Transverse colon (tissue), 4 donors: ENCODE measurements around the gene HCST. TPM values are rescaled to one million over a fixed set of nuclear protein-coding genes. Genes with fewer than 3 reads are reported as not detected.
"Not testable (repeated sequence)": the region's sequence is repeated elsewhere in the genome, so short reads cannot be mapped to it uniquely, and the experiment has no call there.

Experiments
- DNase-seq: peaks from one replicate; pipeline ENCODE4 v3.0.0-alpha.2; 2019
- H3K27ac ChIP-seq, 4 donors: fragments of 200-600 bp; sonication (generic); 2 replicates each; pipeline ENCODE4 v1.5.1; 2016 to 2018; ENCODE audit warnings: inconsistent platforms in 4 of 4
- H3K27me3 ChIP-seq: fragments of 200-600 bp; sonication (generic); 2 replicates; pipeline ENCODE4 v1.5.1; 2017; ENCODE audit warnings: inconsistent platforms
- H3K36me3 ChIP-seq, 4 donors: fragments of 200-600 bp; sonication (generic); 2 replicates each; pipeline ENCODE4 v1.5.1; 2017 to 2019; ENCODE audit warnings: inconsistent platforms in 4 of 4
- H3K4me1 ChIP-seq, 4 donors: fragments of 200-600 bp; sonication (generic); 2 replicates each; pipeline ENCODE4 v1.5.1; 2017 to 2020; ENCODE audit warnings: inconsistent platforms in 4 of 4
- H3K4me3 ChIP-seq, 4 donors: fragments of 200-600 bp; sonication (generic); 1 replicate in 1 of 4; 2 replicates in 3 of 4; pipeline versions ENCODE4 v1.5.1 to v1.6.1; 2017 to 2019; ENCODE audit warnings: inconsistent platforms in 4 of 4
- H3K9me3 ChIP-seq, 2 donors: fragments of 200-600 bp; sonication (generic); 2 replicates each; pipeline ENCODE4 v1.5.1; 2017 to 2019; ENCODE audit warnings: inconsistent platforms in 2 of 2
- EP300 ChIP-seq: sonication (generic); formaldehyde crosslinking; IDR thresholded peaks from one replicate; pipeline ENCODE4 v1.6.1; 2017; ENCODE audit warnings: antibody characterized with exemption, low read depth
- POLR2A ChIP-seq: fragments of 450-650 bp; IDR thresholded peaks from one replicate; pipeline ENCODE4 v1.6.1; 2016; ENCODE audit warnings: antibody characterized with exemption, mild to moderate bottlenecking, moderate library complexity
- POLR2AphosphoS5 ChIP-seq, 3 donors: sonication (generic); formaldehyde crosslinking; IDR thresholded peaks; one replicate each; pipeline ENCODE4 v1.6.1; 2016; ENCODE audit warnings: antibody characterized with exemption in 3 of 3
- WGBS, 2 donors: methylation state at CpG; one replicate each; pipeline ENCODE4 v1.1.5; 2018; ENCODE audit warnings: low coverage in 1 of 2; 5-methylcytosine and 5-hydroxymethylcytosine counted together
- in situ Hi-C, 4 donors: fragments of 200-750 bp; cut with MboI; loops; one replicate each; pipeline versions ENCODE4 v1.15.0 to v1.15.1; 2017; ENCODE audit warnings: low sequenced_read_pairs in 3 of 4, low pct_ligation_motif_present in 1 of 4, low pct_unique_long_range_greater_than_20kb in 1 of 4
- intact Hi-C: fragments of 100-400 bp; cut with DNase I; formaldehyde crosslinking; loops from one replicate; pipeline ENCODE4 v1.15.1; 2023; ENCODE audit warnings: low total_unique reads
- total RNA-seq, 4 donors: library from RNA; depleted of rRNA; stranded (reverse); fragments of >200 nt; gene quantifications; one replicate each; pipeline ENCODE4 v1.1.0, GENCODE V29; 2016
- TF ChIP-seq, protein P1 (sequence below), 5 experiments: fragments of 200-600 bp in 3 of 5; fragments of 450-650 bp in 2 of 5; sonication (generic) in 3 of 5; IDR thresholded peaks; 1 replicate in 2 of 5; 2 replicates in 3 of 5; pipeline ENCODE4 v1.5.1; 2016 to 2017; ENCODE audit warnings: antibody characterized with exemption in 5 of 5, inconsistent platforms in 3 of 5, mild to moderate bottlenecking in 2 of 5, moderate library complexity in 1 of 5

Gene HCST
- total RNA-seq, 4 donors from 2014 or later: 9.4 TPM; not detected in 3

DNA sequence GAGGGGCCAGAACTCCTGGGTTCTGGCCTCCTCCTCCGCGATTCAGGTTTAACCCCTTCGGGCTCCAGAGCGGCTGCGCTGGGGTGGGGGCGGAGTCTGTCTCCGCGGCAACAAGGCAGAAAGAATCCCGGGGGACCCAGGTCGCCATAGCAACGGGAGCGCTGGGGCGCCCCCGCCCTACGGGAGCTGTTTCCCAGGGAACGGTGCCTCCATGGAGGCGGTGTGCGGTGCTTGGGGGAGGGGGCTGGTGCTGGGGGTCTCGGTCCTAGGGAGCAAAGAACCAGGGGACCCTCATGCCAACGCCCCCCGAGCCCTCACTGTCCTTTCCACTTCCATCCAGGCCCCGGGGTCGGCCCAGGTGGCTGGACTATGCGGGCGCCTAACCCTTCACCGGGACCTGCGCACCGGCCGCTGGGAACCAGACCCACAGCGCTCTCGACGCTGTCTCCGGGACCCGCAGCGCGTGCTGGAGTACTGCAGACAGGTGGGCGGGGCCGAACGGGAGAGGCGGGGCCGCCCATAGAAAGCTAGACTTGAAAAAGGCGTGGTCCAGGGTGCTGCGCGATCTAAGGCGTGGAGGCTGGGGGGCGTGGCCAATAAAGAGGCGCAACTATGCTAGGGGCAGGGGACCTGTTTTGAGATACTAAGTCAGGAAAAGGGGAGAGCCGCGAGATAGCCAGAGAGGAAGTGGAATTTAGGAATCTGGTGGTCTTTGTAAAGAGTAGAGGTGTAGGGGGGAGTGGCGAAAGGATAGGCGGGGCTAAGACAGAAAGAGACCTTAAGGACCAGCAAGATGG is 32.8 kb upstream of the HCST start:
- H3K4me3 ChIP-seq: peak overlapping the region in 1 of 4 donors; percentile 60
- WGBS, 2 donors: 1 to 2% methylated on average over 19 to 49 of the region's 51 CpGs
- TF ChIP-seq POLR2AphosphoS5 (IDR thresholded peaks at IDR 0.05) (no peak), EP300 (no peak), POLR2A (no peak)
- TF ChIP-seq, protein P1, sequence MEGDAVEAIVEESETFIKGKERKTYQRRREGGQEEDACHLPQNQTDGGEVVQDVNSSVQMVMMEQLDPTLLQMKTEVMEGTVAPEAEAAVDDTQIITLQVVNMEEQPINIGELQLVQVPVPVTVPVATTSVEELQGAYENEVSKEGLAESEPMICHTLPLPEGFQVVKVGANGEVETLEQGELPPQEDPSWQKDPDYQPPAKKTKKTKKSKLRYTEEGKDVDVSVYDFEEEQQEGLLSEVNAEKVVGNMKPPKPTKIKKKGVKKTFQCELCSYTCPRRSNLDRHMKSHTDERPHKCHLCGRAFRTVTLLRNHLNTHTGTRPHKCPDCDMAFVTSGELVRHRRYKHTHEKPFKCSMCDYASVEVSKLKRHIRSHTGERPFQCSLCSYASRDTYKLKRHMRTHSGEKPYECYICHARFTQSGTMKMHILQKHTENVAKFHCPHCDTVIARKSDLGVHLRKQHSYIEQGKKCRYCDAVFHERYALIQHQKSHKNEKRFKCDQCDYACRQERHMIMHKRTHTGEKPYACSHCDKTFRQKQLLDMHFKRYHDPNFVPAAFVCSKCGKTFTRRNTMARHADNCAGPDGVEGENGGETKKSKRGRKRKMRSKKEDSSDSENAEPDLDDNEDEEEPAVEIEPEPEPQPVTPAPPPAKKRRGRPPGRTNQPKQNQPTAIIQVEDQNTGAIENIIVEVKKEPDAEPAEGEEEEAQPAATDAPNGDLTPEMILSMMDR (IDR thresholded peaks at IDR 0.05): no peak
- H3K27ac ChIP-seq: no peak overlapping the region
- peaks cover 10 to 24% (median 20%) of the 10 kb centered on the region in 4 donors for H3K4me1 ChIP-seq
- H3K9me3 ChIP-seq: no peaks in the 10 kb centered on the region
- no peaks in the 10 kb centered on the region for H3K36me3 ChIP-seq
- peak; percentile 70 for DNase-seq
- peaks cover 59% of the 10 kb centered on the region for H3K27me3 ChIP-seq
- in situ Hi-C loops: no loop called here
- intact Hi-C loops: no loop called here

DNA sequence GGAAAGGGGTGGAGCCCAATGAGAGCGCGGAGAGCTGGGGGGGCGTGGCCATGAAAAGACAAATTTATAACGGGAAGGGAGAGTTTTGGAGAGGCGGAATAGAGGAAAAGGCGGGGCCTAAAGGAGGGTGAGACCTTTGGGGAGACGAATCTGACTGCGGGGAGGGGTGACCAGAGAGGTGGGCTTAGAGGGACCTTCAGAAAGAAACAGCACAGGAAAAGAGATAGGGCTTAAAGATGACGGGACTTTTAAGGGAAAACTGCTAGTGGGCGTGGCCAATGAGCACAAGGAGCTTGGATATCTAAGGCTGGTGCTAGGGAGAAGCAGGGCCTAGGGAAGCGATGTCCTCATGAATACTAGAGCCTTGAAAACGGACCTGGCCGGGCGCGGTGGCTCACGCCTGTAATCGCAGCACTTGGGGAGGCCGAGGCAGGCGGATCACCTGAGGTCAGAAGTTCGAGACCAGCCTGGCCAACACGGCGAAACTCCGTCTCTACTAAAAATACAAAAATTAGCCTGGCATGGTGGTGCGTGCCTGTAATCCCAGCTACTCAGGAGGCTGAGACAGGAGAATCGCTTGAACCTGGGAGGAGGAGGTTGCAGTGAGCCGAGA is 32.1 kb upstream of the HCST start:
- H3K36me3 ChIP-seq, intact Hi-C loops, in situ Hi-C loops, DNase-seq, H3K9me3 ChIP-seq, H3K27ac ChIP-seq: not testable (repeated sequence)
- Histone ChIP-seq H3K4me1 (peaks cover 10 to 24% (median 20%) of the 10 kb centered on the region in 4 donors), H3K4me3 (peak overlapping the region in 1 of 4 donors; percentile 60), H3K27me3 (peaks cover 59% of the 10 kb centered on the region)
- WGBS, 2 donors: 20 to 50% methylated on average over 12 to 26 of the region's 26 CpGs

DNA sequence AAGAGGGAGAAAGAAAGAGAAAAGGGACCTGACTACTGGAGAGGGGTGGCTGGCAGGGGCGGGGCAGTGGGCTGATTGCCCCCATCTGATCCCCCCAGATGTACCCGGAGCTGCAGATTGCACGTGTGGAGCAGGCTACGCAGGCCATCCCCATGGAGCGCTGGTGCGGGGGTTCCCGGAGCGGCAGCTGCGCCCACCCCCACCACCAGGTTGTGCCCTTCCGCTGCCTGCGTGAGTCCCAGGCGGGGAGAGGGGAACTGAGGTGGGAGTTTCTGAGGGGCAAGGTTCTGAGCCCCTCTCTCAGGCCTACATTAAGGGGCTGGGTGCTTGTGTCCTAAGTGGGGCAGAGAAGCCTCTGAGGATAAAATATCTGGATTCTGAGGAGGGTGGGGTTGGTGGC is 31.5 kb upstream of the HCST start:
- H3K9me3 ChIP-seq: no peaks in the 10 kb centered on the region
- peaks cover 10 to 24% (median 20%) of the 10 kb centered on the region in 4 donors for H3K4me1 ChIP-seq
- no peak for DNase-seq
- H3K36me3 ChIP-seq: no peaks in the 10 kb centered on the region
- WGBS, 2 donors: 78 to 100% methylated on average over 1 to 11 of the region's 12 CpGs
- H3K27ac ChIP-seq: no peak overlapping the region
- H3K4me3 ChIP-seq: no peak overlapping the region
- in situ Hi-C loops (no loop called here), intact Hi-C loops (no loop called here)
- TF ChIP-seq POLR2A: no peak
- TF ChIP-seq, protein P1 (IDR thresholded peaks at IDR 0.05): no peak
- no peak for TF ChIP-seq EP300
- no peak for TF ChIP-seq POLR2AphosphoS5 (IDR thresholded peaks at IDR 0.05)
- H3K27me3 ChIP-seq: peaks cover 54% of the 10 kb centered on the region

DNA sequence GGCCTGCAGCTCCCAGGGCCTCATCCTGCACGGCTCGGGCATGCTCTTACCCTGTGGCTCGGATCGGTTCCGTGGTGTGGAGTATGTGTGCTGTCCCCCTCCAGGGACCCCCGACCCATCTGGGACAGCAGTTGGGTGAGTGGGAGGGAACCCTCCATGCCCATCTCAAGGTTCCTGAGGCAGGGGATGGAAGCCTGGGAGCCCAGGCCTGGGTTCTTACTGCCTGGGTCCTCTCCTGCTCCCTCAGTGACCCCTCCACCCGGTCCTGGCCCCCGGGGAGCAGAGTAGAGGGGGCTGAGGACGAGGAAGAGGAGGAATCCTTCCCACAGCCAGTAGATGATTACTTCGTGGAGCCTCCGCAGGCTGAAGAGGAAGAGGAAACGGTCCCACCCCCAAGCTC is 30.7 kb upstream of the HCST start:
- WGBS, 2 donors: 68 to 86% methylated on average over 4 to 12 of the region's 12 CpGs
- Histone ChIP-seq H3K4me3 (no peak overlapping the region), H3K27ac (no peak overlapping the region), H3K4me1 (peaks cover 10 to 24% (median 20%) of the 10 kb centered on the region in 4 donors), H3K9me3 (no peaks in the 10 kb centered on the region), H3K27me3 (peaks cover 52% of the 10 kb centered on the region), H3K36me3 (no peaks in the 10 kb centered on the region)
- DNase-seq: no peak
- intact Hi-C loops: no loop called here
- no peak for TF ChIP-seq EP300
- TF ChIP-seq POLR2AphosphoS5 (IDR thresholded peaks at IDR 0.05): no peak
- TF ChIP-seq, protein P1 (IDR thresholded peaks at IDR 0.05): no peak
- no peak for TF ChIP-seq POLR2A
- in situ Hi-C loops: no loop called here
